ENCODE measurements around the gene ICOS. TPM values are rescaled to one million over a fixed set of nuclear protein-coding genes. Genes with fewer than 3 reads are reported as not detected.

ICOS gene
- polyA plus RNA-seq, 2 donors, result 0.04 to 0.12 TPM

- H3K27me3 ChIP-seq (ENCODE audit: control insufficient read depth in 1 of 2, insufficient read depth in 2 of 2, low read length in 2 of 2), result no peaks in the 10 kb centered on the region
- WGBS, 2 donors, result 64 to 71% methylated on average over 2 of the region's 2 CpGs
- H3K4me1 ChIP-seq (ENCODE audit: control insufficient read depth in 2 of 2, insufficient read depth in 2 of 2, low read length in 1 of 2), result no peaks in the 10 kb centered on the region
- H3K36me3 ChIP-seq (ENCODE audit: control insufficient read depth in 2 of 2, insufficient read depth in 2 of 2, low read length in 1 of 2), result no peaks in the 10 kb centered on the region
- H3K4me3 ChIP-seq (ENCODE audit: low read depth in 1 of 2, low read length in 2 of 2), result no peak overlapping the region
- no peak overlapping the region for H3K27ac ChIP-seq (ENCODE audit: low read depth in 2 of 2, low read length in 1 of 2)
- no peaks in the 10 kb centered on the region for H3K9me3 ChIP-seq (ENCODE audit: control insufficient read depth in 2 of 2, insufficient read depth in 1 of 2, low read depth in 1 of 2, low read length in 1 of 2)
These were observed 39.0 kb upstream of the ICOS start for GRCh38 chr2:203897544-203897943.

- no peak overlapping the region for H3K4me3 ChIP-seq (ENCODE audit: low read depth in 1 of 2, low read length in 2 of 2)
These were observed 37.9 kb upstream of the ICOS start for GRCh38 chr2:203898657-203899056.

GRCh38 chr2:203900253-203900652, 36.3 kb upstream of the ICOS start:
- no peak overlapping the region for H3K27ac ChIP-seq (ENCODE audit: low read depth in 2 of 2, low read length in 1 of 2)
- WGBS, 2 donors, result 55 to 67% methylated on average over 2 of the region's 2 CpGs

More at GRCh38 chr2:203898657-203899056, 37.9 kb upstream of the ICOS start:
- 70 to 75% methylated on average over 2 of the region's 2 CpGs for WGBS, 2 donors
- Histone ChIP-seq H3K9me3 (ENCODE audit: control insufficient read depth in 2 of 2, insufficient read depth in 1 of 2, low read depth in 1 of 2, low read length in 1 of 2) (no peaks in the 10 kb centered on the region), H3K27ac (ENCODE audit: low read depth in 2 of 2, low read length in 1 of 2) (no peak overlapping the region), H3K36me3 (ENCODE audit: control insufficient read depth in 2 of 2, insufficient read depth in 2 of 2, low read length in 1 of 2) (no peaks in the 10 kb centered on the region), H3K27me3 (ENCODE audit: control insufficient read depth in 1 of 2, insufficient read depth in 2 of 2, low read length in 2 of 2) (no peaks in the 10 kb centered on the region), H3K4me1 (ENCODE audit: control insufficient read depth in 2 of 2, insufficient read depth in 2 of 2, low read length in 1 of 2) (no peaks in the 10 kb centered on the region)

GRCh38 chr2:203904022-203904421, 32.5 kb upstream of the ICOS start:
- Histone ChIP-seq H3K27ac (ENCODE audit: low read depth in 2 of 2, low read length in 1 of 2) (no peak overlapping the region), H3K27me3 (ENCODE audit: control insufficient read depth in 1 of 2, insufficient read depth in 2 of 2, low read length in 2 of 2) (no peaks in the 10 kb centered on the region), H3K9me3 (ENCODE audit: control insufficient read depth in 2 of 2, insufficient read depth in 1 of 2, low read depth in 1 of 2, low read length in 1 of 2) (no peaks in the 10 kb centered on the region), H3K4me1 (ENCODE audit: control insufficient read depth in 2 of 2, insufficient read depth in 2 of 2, low read length in 1 of 2) (no peaks in the 10 kb centered on the region), H3K4me3 (ENCODE audit: low read depth in 1 of 2, low read length in 2 of 2) (no peak overlapping the region), H3K36me3 (ENCODE audit: control insufficient read depth in 2 of 2, insufficient read depth in 2 of 2, low read length in 1 of 2) (no peaks in the 10 kb centered on the region)
- 95% methylated on average over 4 of the region's 4 CpGs for WGBS, 2 donors

More at GRCh38 chr2:203900253-203900652, 36.3 kb upstream of the ICOS start:
- no peaks in the 10 kb centered on the region for H3K27me3 ChIP-seq (ENCODE audit: control insufficient read depth in 1 of 2, insufficient read depth in 2 of 2, low read length in 2 of 2)
- H3K4me3 ChIP-seq (ENCODE audit: low read depth in 1 of 2, low read length in 2 of 2), result no peak overlapping the region
- no peaks in the 10 kb centered on the region for H3K4me1 ChIP-seq (ENCODE audit: control insufficient read depth in 2 of 2, insufficient read depth in 2 of 2, low read length in 1 of 2)
- no peaks in the 10 kb centered on the region for H3K36me3 ChIP-seq (ENCODE audit: control insufficient read depth in 2 of 2, insufficient read depth in 2 of 2, low read length in 1 of 2)
- H3K9me3 ChIP-seq (ENCODE audit: control insufficient read depth in 2 of 2, insufficient read depth in 1 of 2, low read depth in 1 of 2, low read length in 1 of 2), result no peaks in the 10 kb centered on the region

GRCh38 chr2:203905656-203906055, 30.9 kb upstream of the ICOS start:
- H3K4me1 ChIP-seq (ENCODE audit: control insufficient read depth in 2 of 2, insufficient read depth in 2 of 2, low read length in 1 of 2), result no peaks in the 10 kb centered on the region
- no peaks in the 10 kb centered on the region for H3K9me3 ChIP-seq (ENCODE audit: control insufficient read depth in 2 of 2, insufficient read depth in 1 of 2, low read depth in 1 of 2, low read length in 1 of 2)
- H3K27ac ChIP-seq (ENCODE audit: low read depth in 2 of 2, low read length in 1 of 2), result no peak overlapping the region
- H3K4me3 ChIP-seq (ENCODE audit: low read depth in 1 of 2, low read length in 2 of 2), result no peak overlapping the region
- no peaks in the 10 kb centered on the region for H3K36me3 ChIP-seq (ENCODE audit: control insufficient read depth in 2 of 2, insufficient read depth in 2 of 2, low read length in 1 of 2)
- no peaks in the 10 kb centered on the region for H3K27me3 ChIP-seq (ENCODE audit: control insufficient read depth in 1 of 2, insufficient read depth in 2 of 2, low read length in 2 of 2)

- Histone ChIP-seq H3K4me3 (ENCODE audit: low read depth in 1 of 2, low read length in 2 of 2) (no peak overlapping the region), H3K9me3 (ENCODE audit: control insufficient read depth in 2 of 2, insufficient read depth in 1 of 2, low read depth in 1 of 2, low read length in 1 of 2) (no peaks in the 10 kb centered on the region), H3K4me1 (ENCODE audit: control insufficient read depth in 2 of 2, insufficient read depth in 2 of 2, low read length in 1 of 2) (no peaks in the 10 kb centered on the region), H3K27ac (ENCODE audit: low read depth in 2 of 2, low read length in 1 of 2) (no peak overlapping the region), H3K36me3 (ENCODE audit: control insufficient read depth in 2 of 2, insufficient read depth in 2 of 2, low read length in 1 of 2) (no peaks in the 10 kb centered on the region), H3K27me3 (ENCODE audit: control insufficient read depth in 1 of 2, insufficient read depth in 2 of 2, low read length in 2 of 2) (no peaks in the 10 kb centered on the region)
- 78 to 89% methylated on average over 6 of the region's 6 CpGs for WGBS, 2 donors
These were observed 28.3 kb upstream of the ICOS start for GRCh38 chr2:203908066-203908796.

GRCh38 chr2:203908797-203909185, 27.8 kb upstream of the ICOS start:
- 41 to 54% methylated on average over 3 of the region's 3 CpGs for WGBS, 2 donors
- H3K27me3 ChIP-seq (ENCODE audit: control insufficient read depth in 1 of 2, insufficient read depth in 2 of 2, low read length in 2 of 2), result no peaks in the 10 kb centered on the region
- no peak overlapping the region for H3K4me3 ChIP-seq (ENCODE audit: low read depth in 1 of 2, low read length in 2 of 2)
- no peak overlapping the region for H3K27ac ChIP-seq (ENCODE audit: low read depth in 2 of 2, low read length in 1 of 2)
- no peaks in the 10 kb centered on the region for H3K9me3 ChIP-seq (ENCODE audit: control insufficient read depth in 2 of 2, insufficient read depth in 1 of 2, low read depth in 1 of 2, low read length in 1 of 2)
- no peaks in the 10 kb centered on the region for H3K4me1 ChIP-seq (ENCODE audit: control insufficient read depth in 2 of 2, insufficient read depth in 2 of 2, low read length in 1 of 2)
- H3K36me3 ChIP-seq (ENCODE audit: control insufficient read depth in 2 of 2, insufficient read depth in 2 of 2, low read length in 1 of 2), result no peaks in the 10 kb centered on the region

GRCh38 chr2:203909261-203909967, 27.1 kb upstream of the ICOS start:
- no peaks in the 10 kb centered on the region for H3K9me3 ChIP-seq (ENCODE audit: control insufficient read depth in 2 of 2, insufficient read depth in 1 of 2, low read depth in 1 of 2, low read length in 1 of 2)
- 20 to 21% methylated on average over 8 of the region's 8 CpGs for WGBS, 2 donors
- H3K4me1 ChIP-seq (ENCODE audit: control insufficient read depth in 2 of 2, insufficient read depth in 2 of 2, low read length in 1 of 2), result no peaks in the 10 kb centered on the region
- H3K27me3 ChIP-seq (ENCODE audit: control insufficient read depth in 1 of 2, insufficient read depth in 2 of 2, low read length in 2 of 2), result no peaks in the 10 kb centered on the region
- no peak overlapping the region for H3K27ac ChIP-seq (ENCODE audit: low read depth in 2 of 2, low read length in 1 of 2)
- no peak overlapping the region for H3K4me3 ChIP-seq (ENCODE audit: low read depth in 1 of 2, low read length in 2 of 2)
- no peaks in the 10 kb centered on the region for H3K36me3 ChIP-seq (ENCODE audit: control insufficient read depth in 2 of 2, insufficient read depth in 2 of 2, low read length in 1 of 2)

- H3K27me3 ChIP-seq (ENCODE audit: control insufficient read depth in 1 of 2, insufficient read depth in 2 of 2, low read length in 2 of 2), result no peaks in the 10 kb centered on the region
- H3K4me3 ChIP-seq (ENCODE audit: low read depth in 1 of 2, low read length in 2 of 2), result no peak overlapping the region
- 40 to 44% methylated on average over 5 of the region's 5 CpGs for WGBS, 2 donors
- H3K4me1 ChIP-seq (ENCODE audit: control insufficient read depth in 2 of 2, insufficient read depth in 2 of 2, low read length in 1 of 2), result no peaks in the 10 kb centered on the region
- H3K36me3 ChIP-seq (ENCODE audit: control insufficient read depth in 2 of 2, insufficient read depth in 2 of 2, low read length in 1 of 2), result no peaks in the 10 kb centered on the region
- H3K9me3 ChIP-seq (ENCODE audit: control insufficient read depth in 2 of 2, insufficient read depth in 1 of 2, low read depth in 1 of 2, low read length in 1 of 2), result no peaks in the 10 kb centered on the region
- no peak overlapping the region for H3K27ac ChIP-seq (ENCODE audit: low read depth in 2 of 2, low read length in 1 of 2)
These were observed 26.6 kb upstream of the ICOS start for GRCh38 chr2:203909974-203910373.

- WGBS, 2 donors, result 81 to 82% methylated on average over 8 of the region's 8 CpGs
- no peaks in the 10 kb centered on the region for H3K27me3 ChIP-seq (ENCODE audit: control insufficient read depth in 1 of 2, insufficient read depth in 2 of 2, low read length in 2 of 2)
- no peak overlapping the region for H3K4me3 ChIP-seq (ENCODE audit: low read depth in 1 of 2, low read length in 2 of 2)
- H3K4me1 ChIP-seq (ENCODE audit: control insufficient read depth in 2 of 2, insufficient read depth in 2 of 2, low read length in 1 of 2), result no peaks in the 10 kb centered on the region
- H3K27ac ChIP-seq (ENCODE audit: low read depth in 2 of 2, low read length in 1 of 2), result no peak overlapping the region
- no peaks in the 10 kb centered on the region for H3K36me3 ChIP-seq (ENCODE audit: control insufficient read depth in 2 of 2, insufficient read depth in 2 of 2, low read length in 1 of 2)
- H3K9me3 ChIP-seq (ENCODE audit: control insufficient read depth in 2 of 2, insufficient read depth in 1 of 2, low read depth in 1 of 2, low read length in 1 of 2), result no peaks in the 10 kb centered on the region
These were observed 22.6 kb upstream of the ICOS start for GRCh38 chr2:203913947-203914346.
